K562 (cell line): ENCODE data around the gene ALDH1A2. TPM values are rescaled to one million over a fixed set of nuclear protein-coding genes. Genes with fewer than 3 reads are reported as not detected.

ENCODE experiments used
- MECOM ChIP-seq: fragments of 250-450 bp; sonication (Bioruptor Pico); IDR thresholded peaks from 2 replicates; pipeline ENCODE4 v1.8.0; 2022; ENCODE audit warnings: inconsistent platforms
- NFRKB ChIP-seq: fragments of 450-650 bp; IDR thresholded peaks from 2 replicates; pipeline ENCODE4 v1.6.1; 2016; ENCODE audit warnings: low read depth
- RBM34 ChIP-seq: fragments of 200-400 bp; formaldehyde crosslinking; IDR thresholded peaks from 2 replicates; pipeline ENCODE4 v1.6.1; 2018; ENCODE audit warnings: low read length, borderline replicate concordance; ENCODE audit not compliant: insufficient read depth
- polyA plus RNA-seq, 8 experiments: library from polyadenylated mRNA; depleted of rRNA in 4 of 8; stranded (reverse) in 5 of 8; unstranded in 3 of 8; fragments of >200 nt; fragmentation: Nextera tagmentation in 2 of 8; fragmentation: Illumina TruSeq in 1 of 8; extraction: Ambion mirVana in 2 of 8; extraction: Trizol in 1 of 8; gene quantifications; 2 replicates each; pipeline versions ENCODE4 v1.2.1 to v1.2.3, GENCODE V29; 2011 to 2014; ENCODE audit warnings: inconsistent platforms in 1 of 8, missing spikeins in 1 of 8
- total RNA-seq, 7 experiments: library from RNA; depleted of rRNA in 6 of 7; stranded (reverse); fragments of >200 nt in 6 of 7; fragmentation: Illumina TruSeq in 2 of 7; extraction: Trizol in 2 of 7; gene quantifications; 2 replicates each; pipeline versions ENCODE4 v1.2.1 to v1.2.3, GENCODE V29; 2011 to 2021; ENCODE audit warnings: low replicate concordance in 1 of 7
- TF ChIP-seq, protein P1 (sequence below), 2 experiments: fragments of 450-650 bp; IDR thresholded peaks; 2 replicates each; pipeline ENCODE4 v1.6.1; 2016; ENCODE audit warnings: mild to moderate bottlenecking in 2 of 2, borderline replicate concordance in 1 of 2, low read depth in 1 of 2, moderate library complexity in 1 of 2

ALDH1A2 gene
- total and polyA plus RNA-seq, 9 of the 15 experiments (the other 6 are each of a cell fraction or from before 2014, with no cell fraction given) = 115 to 393 (median 333) TPM

DNA sequence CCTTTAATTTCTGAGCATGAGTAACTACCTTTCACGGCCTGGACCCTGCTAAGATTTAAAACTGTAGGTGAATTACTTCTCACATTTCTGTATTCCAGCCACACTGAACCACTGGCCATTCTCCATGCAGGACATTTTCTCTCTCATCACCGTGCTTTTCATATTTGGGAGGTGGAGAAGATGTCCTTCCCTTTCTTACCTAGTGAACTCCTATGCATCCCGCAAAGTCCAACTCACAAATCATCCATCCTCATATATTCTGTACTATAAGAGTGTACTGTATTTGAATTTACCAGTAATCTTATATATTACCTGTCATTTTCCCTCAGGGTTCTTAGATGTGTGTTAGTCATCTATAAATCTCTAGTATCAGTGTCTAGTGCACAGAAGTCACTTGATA, 139.9 kb downstream of the ALDH1A2 start (continued):
- TF ChIP-seq, protein P1, sequence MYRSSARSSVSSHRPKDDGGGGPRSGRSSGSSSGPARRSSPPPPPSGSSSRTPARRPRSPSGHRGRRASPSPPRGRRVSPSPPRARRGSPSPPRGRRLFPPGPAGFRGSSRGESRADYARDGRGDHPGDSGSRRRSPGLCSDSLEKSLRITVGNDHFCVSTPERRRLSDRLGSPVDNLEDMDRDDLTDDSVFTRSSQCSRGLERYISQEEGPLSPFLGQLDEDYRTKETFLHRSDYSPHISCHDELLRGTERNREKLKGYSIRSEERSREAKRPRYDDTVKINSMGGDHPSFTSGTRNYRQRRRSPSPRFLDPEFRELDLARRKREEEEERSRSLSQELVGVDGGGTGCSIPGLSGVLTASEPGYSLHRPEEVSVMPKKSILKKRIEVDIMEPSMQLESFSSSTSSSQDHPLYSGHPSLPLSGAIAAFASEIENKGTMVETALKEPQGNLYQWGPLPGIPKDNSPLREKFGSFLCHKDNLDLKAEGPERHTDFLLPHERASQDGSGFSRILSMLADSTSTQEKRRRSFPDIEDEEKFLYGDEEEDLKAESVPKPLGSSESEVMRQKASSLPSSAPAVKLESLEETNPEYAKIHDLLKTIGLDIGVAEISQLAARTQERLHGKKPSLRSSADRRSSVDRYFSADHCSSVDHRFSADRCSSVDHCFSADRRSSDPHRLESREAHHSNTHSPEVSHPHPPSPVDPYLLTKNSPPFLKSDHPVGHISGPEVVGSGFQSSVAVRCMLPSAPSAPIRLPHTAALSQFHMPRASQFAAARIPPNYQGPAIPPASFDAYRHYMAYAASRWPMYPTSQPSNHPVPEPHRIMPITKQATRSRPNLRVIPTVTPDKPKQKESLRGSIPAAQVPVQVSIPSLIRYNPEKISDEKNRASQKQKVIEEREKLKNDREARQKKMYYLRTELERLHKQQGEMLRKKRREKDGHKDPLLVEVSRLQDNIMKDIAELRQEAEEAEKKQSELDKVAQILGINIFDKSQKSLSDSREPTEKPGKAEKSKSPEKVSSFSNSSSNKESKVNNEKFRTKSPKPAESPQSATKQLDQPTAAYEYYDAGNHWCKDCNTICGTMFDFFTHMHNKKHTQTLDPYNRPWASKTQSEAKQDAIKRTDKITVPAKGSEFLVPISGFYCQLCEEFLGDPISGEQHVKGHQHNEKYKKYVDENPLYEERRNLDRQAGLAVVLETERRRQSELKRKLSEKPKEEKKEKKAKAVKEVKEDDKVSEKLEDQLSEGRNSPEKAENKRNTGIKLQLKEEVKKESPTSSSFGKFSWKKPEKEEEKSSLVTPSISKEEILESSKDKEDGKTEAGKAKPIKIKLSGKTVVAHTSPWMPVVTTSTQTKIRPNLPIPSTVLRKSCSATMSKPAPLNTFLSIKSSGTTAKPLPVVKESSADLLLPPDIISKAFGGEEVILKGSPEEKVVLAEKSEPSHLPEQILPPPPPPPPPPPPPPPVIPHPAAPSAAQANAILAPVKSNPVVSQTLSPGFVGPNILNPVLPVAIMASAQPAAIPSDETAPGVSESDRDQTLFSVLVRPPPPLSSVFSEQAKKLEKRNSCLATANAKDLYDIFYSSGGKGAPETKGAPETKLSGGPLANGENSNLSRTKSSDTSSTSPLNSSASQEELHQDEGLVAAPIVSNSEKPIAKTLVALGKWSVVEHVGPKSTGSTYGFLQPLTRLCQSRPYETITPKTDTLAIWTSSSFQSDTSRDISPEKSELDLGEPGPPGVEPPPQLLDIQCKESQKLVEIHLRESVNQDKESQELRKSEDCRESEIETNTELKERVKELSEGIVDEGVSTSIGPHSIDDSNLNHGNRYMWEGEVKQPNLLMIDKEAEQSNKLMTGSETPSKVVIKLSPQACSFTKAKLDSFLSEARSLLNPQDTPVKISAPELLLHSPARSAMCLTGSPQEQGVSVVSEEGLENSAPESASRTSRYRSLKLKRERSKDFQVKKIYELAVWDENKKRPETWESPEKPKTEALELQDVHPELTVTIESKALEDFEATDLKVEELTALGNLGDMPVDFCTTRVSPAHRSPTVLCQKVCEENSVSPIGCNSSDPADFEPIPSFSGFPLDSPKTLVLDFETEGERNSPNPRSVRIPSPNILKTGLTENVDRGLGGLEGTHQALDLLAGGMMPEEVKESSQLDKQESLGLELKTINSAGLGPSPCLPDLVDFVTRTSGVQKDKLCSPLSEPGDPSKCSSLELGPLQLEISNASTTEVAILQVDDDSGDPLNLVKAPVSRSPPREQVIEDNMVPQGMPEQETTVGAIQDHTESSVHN (IDR thresholded peaks at IDR 0.05; ENCODE audit: borderline replicate concordance in 1 of 2, low read depth in 1 of 2) = no peak
- no peak for TF ChIP-seq NFRKB
- no peak for TF ChIP-seq MECOM (CRISPR knock-in tag)
- TF ChIP-seq RBM34 = no peak
